Activated T-cell treated with anti-CD3 and anti-CD28 coated beads, Interleukin-2, amount 50 U/mL, for 24 hours (primary cell): ENCODE results near the gene ALS2CL.

ENCODE experiments used
- DNase-seq: peaks from one replicate; pipeline ENCODE4 v3.0.0-alpha.2; 2020
- H3K27ac Mint-ChIP-seq: 2 replicates; pipeline ENCODE4 v1.8.0; 2020; ENCODE audit warnings: mild to moderate bottlenecking, mixed read lengths
- H3K27me3 Mint-ChIP-seq: 2 replicates; pipeline ENCODE4 v1.8.0; 2020; ENCODE audit warnings: mixed read lengths
- H3K36me3 Mint-ChIP-seq: 2 replicates; pipeline ENCODE4 v1.8.0; 2020; ENCODE audit warnings: low read depth, mixed read lengths
- H3K4me1 Mint-ChIP-seq: 2 replicates; pipeline ENCODE4 v1.8.0; 2020; ENCODE audit warnings: low read depth, mixed read lengths
- H3K4me3 Mint-ChIP-seq: 2 replicates; pipeline ENCODE4 v1.8.0; 2020; ENCODE audit warnings: mild to moderate bottlenecking, moderate library complexity, mixed read lengths
- H3K9me3 Mint-ChIP-seq: 2 replicates; pipeline ENCODE4 v1.8.0; 2020; ENCODE audit warnings: mixed read lengths

ALS2CL gene

GRCh38 chr3:46634856-46635255 lies 58.6 kb downstream of the ALS2CL start:
- H3K9me3 Mint-ChIP-seq, result no peaks in the 10 kb centered on the region
- no peaks in the 10 kb centered on the region for H3K27me3 Mint-ChIP-seq
- peaks cover 17% of the 10 kb centered on the region for H3K4me1 Mint-ChIP-seq
- H3K27ac Mint-ChIP-seq, result no peak overlapping the region
- H3K4me3 Mint-ChIP-seq, result no peak overlapping the region
- no peaks in the 10 kb centered on the region for H3K36me3 Mint-ChIP-seq
- DNase-seq, result no peak

- no peaks in the 10 kb centered on the region for H3K9me3 Mint-ChIP-seq
- DNase-seq, result no peak
- no peaks in the 10 kb centered on the region for H3K36me3 Mint-ChIP-seq
- H3K27ac Mint-ChIP-seq, result no peak overlapping the region
- no peak overlapping the region for H3K4me3 Mint-ChIP-seq
- H3K27me3 Mint-ChIP-seq, result no peaks in the 10 kb centered on the region
- peaks cover 26% of the 10 kb centered on the region for H3K4me1 Mint-ChIP-seq
Observed at GRCh38 chr3:46632792-46633191, 60.7 kb downstream of the ALS2CL start.

GRCh38 chr3:46629551-46630517 lies 63.6 kb downstream of the ALS2CL start:
- H3K4me1 Mint-ChIP-seq, result peaks cover 22% of the 10 kb centered on the region
- no peaks in the 10 kb centered on the region for H3K9me3 Mint-ChIP-seq
- H3K27ac Mint-ChIP-seq, result peak overlapping the region; percentile 59
- DNase-seq, result peak; percentile 87
- H3K36me3 Mint-ChIP-seq, result no peaks in the 10 kb centered on the region
- H3K27me3 Mint-ChIP-seq, result peaks cover 3% of the 10 kb centered on the region
- peak overlapping the region; percentile 33 for H3K4me3 Mint-ChIP-seq

GRCh38 chr3:46628901-46629369 lies 64.5 kb downstream of the ALS2CL start:
- Mint-ChIP-seq H3K27ac (peak overlapping the region; percentile 59), H3K4me1 (peaks cover 16% of the 10 kb centered on the region), H3K36me3 (no peaks in the 10 kb centered on the region), H3K27me3 (peaks cover 4% of the 10 kb centered on the region), H3K4me3 (no peak overlapping the region), H3K9me3 (no peaks in the 10 kb centered on the region)
- DNase-seq, result no peak

GRCh38 chr3:46627078-46627477 lies 66.4 kb downstream of the ALS2CL start:
- Mint-ChIP-seq H3K27ac (no peak overlapping the region), H3K4me1 (peaks cover 16% of the 10 kb centered on the region), H3K36me3 (no peaks in the 10 kb centered on the region), H3K4me3 (no peak overlapping the region), H3K27me3 (peaks cover 8% of the 10 kb centered on the region), H3K9me3 (no peaks in the 10 kb centered on the region)
- no peak for DNase-seq

GRCh38 chr3:46626039-46626438 lies 67.4 kb downstream of the ALS2CL start:
- peaks cover 16% of the 10 kb centered on the region for H3K4me1 Mint-ChIP-seq
- no peaks in the 10 kb centered on the region for H3K9me3 Mint-ChIP-seq
- H3K27ac Mint-ChIP-seq, result no peak overlapping the region
- peaks cover 8% of the 10 kb centered on the region for H3K27me3 Mint-ChIP-seq
- H3K36me3 Mint-ChIP-seq, result no peaks in the 10 kb centered on the region
- DNase-seq, result no peak
- H3K4me3 Mint-ChIP-seq, result no peak overlapping the region

GRCh38 chr3:46624975-46625490 lies 68.4 kb downstream of the ALS2CL start:
- Mint-ChIP-seq H3K27ac (no peak overlapping the region), H3K9me3 (no peaks in the 10 kb centered on the region), H3K27me3 (peaks cover 8% of the 10 kb centered on the region), H3K4me1 (peaks cover 10% of the 10 kb centered on the region), H3K4me3 (no peak overlapping the region), H3K36me3 (no peaks in the 10 kb centered on the region)
- DNase-seq, result no peak

GRCh38 chr3:46624533-46624932 lies 68.9 kb downstream of the ALS2CL start:
- no peak overlapping the region for H3K27ac Mint-ChIP-seq

GRCh38 chr3:46619845-46620778 lies 73.4 kb downstream of the ALS2CL start:
- Mint-ChIP-seq H3K36me3 (no peaks in the 10 kb centered on the region), H3K27me3 (peaks cover 26% of the 10 kb centered on the region), H3K4me1 (no peaks in the 10 kb centered on the region), H3K4me3 (no peak overlapping the region), H3K9me3 (no peaks in the 10 kb centered on the region), H3K27ac (no peak overlapping the region)
- no peak for DNase-seq

More at GRCh38 chr3:46624533-46624932, 68.9 kb downstream of the ALS2CL start:
- H3K4me3 Mint-ChIP-seq, result no peak overlapping the region
- no peaks in the 10 kb centered on the region for H3K36me3 Mint-ChIP-seq
- peaks cover 9% of the 10 kb centered on the region for H3K27me3 Mint-ChIP-seq
- H3K9me3 Mint-ChIP-seq, result no peaks in the 10 kb centered on the region
- no peak for DNase-seq
- peaks cover 6% of the 10 kb centered on the region for H3K4me1 Mint-ChIP-seq
